Keratinocyte (primary cell): ENCODE measurements around the gene MAD2L1. TPM values are rescaled to one million over a fixed set of nuclear protein-coding genes. Genes with fewer than 3 reads are reported as not detected.

Experiments used
- DNase-seq: peaks from one replicate; pipeline ENCODE4 v3.0.0-alpha.2; 2011; ENCODE audit warnings: low read depth, missing footprints, low spot score
- FAIRE-seq: peaks from 2 replicates; lab custom pipeline; 2011; peaks lifted over from hg19 to GRCh38; lab: Jason Lieb, UNC
- H2AFZ ChIP-seq: 2 replicates; pipeline ENCODE4 v1.6.0; 2012; ENCODE audit warnings: low read length, control low read depth, inconsistent platforms; ENCODE audit not compliant: control insufficient read depth
- H3K27ac ChIP-seq: 2 replicates; pipeline ENCODE4 v1.5.1; 2011; ENCODE audit warnings: low read length; ENCODE audit not compliant: control insufficient read depth, insufficient read depth
- H3K27me3 ChIP-seq: 3 replicates; pipeline ENCODE4 v1.6.0; 2011; ENCODE audit warnings: low read length; ENCODE audit not compliant: control insufficient read depth, insufficient read depth; ENCODE audit errors: extremely low read depth
- H3K36me3 ChIP-seq, 2 experiments: 2 replicates in 1 of 2; 3 replicates in 1 of 2; pipeline ENCODE4 v1.5.1; 2011; ENCODE audit warnings: low read length in 2 of 2, mild to moderate bottlenecking in 1 of 2; ENCODE audit not compliant: control insufficient read depth in 2 of 2, insufficient read depth in 2 of 2; ENCODE audit errors: extremely low read depth in 1 of 2
- H3K4me1 ChIP-seq: 3 replicates; pipeline ENCODE4 v1.5.1; 2011; ENCODE audit warnings: low read length; ENCODE audit not compliant: control insufficient read depth, insufficient read depth; ENCODE audit errors: extremely low read depth
- H3K4me2 ChIP-seq: 3 replicates; pipeline ENCODE4 v1.6.0; 2011; ENCODE audit warnings: low read depth, low read length; ENCODE audit not compliant: control insufficient read depth, insufficient read depth; ENCODE audit errors: extremely low read depth
- H3K4me3 ChIP-seq, 3 experiments: fragments of 200-600 bp in 1 of 3; sonication (generic) in 1 of 3; 2 replicates in 2 of 3; 3 replicates in 1 of 3; pipeline ENCODE4 v1.5.1; 2011 to 2016; ENCODE audit warnings: low read length in 3 of 3, mild to moderate bottlenecking in 3 of 3, control low read depth in 2 of 3, inconsistent platforms in 1 of 3, low read depth in 1 of 3, mixed read lengths in 1 of 3, mixed run types in 1 of 3, moderate library complexity in 1 of 3; ENCODE audit not compliant: control insufficient read depth in 2 of 3, insufficient read depth in 2 of 3; ENCODE audit errors: extremely low read depth in 1 of 3
- H3K79me2 ChIP-seq: 2 replicates; pipeline ENCODE4 v1.6.0; 2012; ENCODE audit warnings: low read length; ENCODE audit not compliant: control insufficient read depth, insufficient read depth
- H3K9ac ChIP-seq: 3 replicates; pipeline ENCODE4 v1.6.0; 2011; ENCODE audit warnings: low read length; ENCODE audit not compliant: control insufficient read depth, insufficient read depth; ENCODE audit errors: extremely low read depth
- H3K9me1 ChIP-seq: 3 replicates; pipeline ENCODE4 v1.6.0; 2011; ENCODE audit warnings: low read length; ENCODE audit not compliant: control insufficient read depth, insufficient read depth; ENCODE audit errors: extremely low read depth
- H3K9me3 ChIP-seq: 2 replicates; pipeline ENCODE4 v1.5.1; 2012; ENCODE audit warnings: low read depth, low read length; ENCODE audit not compliant: control insufficient read depth
- H4K20me1 ChIP-seq: 3 replicates; pipeline ENCODE4 v1.6.0; 2011; ENCODE audit warnings: low read length; ENCODE audit not compliant: control insufficient read depth, insufficient read depth; ENCODE audit errors: extremely low read depth
- CTCF ChIP-seq, 3 experiments: IDR thresholded peaks in 1 of 3; conservative IDR thresholded peaks in 1 of 3; optimal IDR thresholded peaks in 1 of 3; 2 replicates in 2 of 3; 3 replicates in 1 of 3; pipeline versions ENCODE3 to v1.5.1; 2011; ENCODE audit warnings: low read length in 3 of 3, mild to moderate bottlenecking in 3 of 3, moderate library complexity in 2 of 3, control low read depth in 1 of 3, inconsistent platforms in 1 of 3; ENCODE audit not compliant: insufficient read depth in 2 of 3; ENCODE audit errors: extremely low read depth in 1 of 3
- EZH2 ChIP-seq: IDR thresholded peaks from one replicate; pipeline ENCODE4 v1.6.1; 2012; ENCODE audit warnings: inconsistent platforms, mild to moderate bottlenecking, low read length, moderate library complexity
- dilution Hi-C: fragments of 300-500 bp; cut with MboI; formaldehyde crosslinking; loops from one replicate; pipeline ENCODE4 v1.7.0; 2020; ENCODE audit warnings: low sequenced_read_pairs; ENCODE audit not compliant: extremely low pct_ligation_motif_present
- polyA plus RNA-seq, 5 experiments: library from polyadenylated mRNA; depleted of rRNA in 3 of 5; stranded (reverse) in 3 of 5; stranded (forward) in 1 of 5; unstranded in 1 of 5; fragments of >200 nt; gene quantifications; 1 replicate in 1 of 5; 2 replicates in 3 of 5; 3 replicates in 1 of 5; pipeline versions ENCODE4 v1.2.1 to v1.2.3, GENCODE V29; 2011 to 2012; ENCODE audit warnings: missing spikeins in 2 of 5, low read depth in 1 of 5, low replicate concordance in 1 of 5

Gene MAD2L1
- polyA plus RNA-seq, 1 donor (not counting 4 experiments of a cell fraction or from before 2014, with no cell fraction given), result 37.9 TPM

GRCh38 chr4:120037411-120037810 lies 29.2 kb downstream of the MAD2L1 start:
- Histone ChIP-seq H3K4me1 (no peaks in the 10 kb centered on the region), H3K9ac (no peak overlapping the region), H3K36me3 (no peaks in the 10 kb centered on the region), H3K27ac (no peak overlapping the region), H3K9me1 (no peaks in the 10 kb centered on the region), H3K27me3 (no peaks in the 10 kb centered on the region), H2AFZ (no peak overlapping the region), H3K4me3 (no peak overlapping the region), H4K20me1 (no peaks in the 10 kb centered on the region), H3K9me3 (no peaks in the 10 kb centered on the region), H3K79me2 (no peaks in the 10 kb centered on the region), H3K4me2 (no peak overlapping the region)
- DNase-seq, result no peak
- dilution Hi-C loops, result no loop called here
- TF ChIP-seq EZH2, result no peak
- TF ChIP-seq CTCF (optimal IDR thresholded peaks at IDR 0.05 in 1 of 3, IDR thresholded peaks at IDR 0.05 in 1 of 3, conservative IDR thresholded peaks at IDR 0.05 in 1 of 3; ENCODE audit: extremely low read depth in 1 of 3, insufficient read depth in 2 of 3, low read length in 3 of 3), result no peak
- no peak for FAIRE-seq

GRCh38 chr4:120034913-120035312 lies 31.7 kb downstream of the MAD2L1 start:
- Histone ChIP-seq H3K4me3 (no peak overlapping the region), H3K27me3 (no peaks in the 10 kb centered on the region), H3K4me1 (no peaks in the 10 kb centered on the region), H2AFZ (no peak overlapping the region), H3K9me3 (no peaks in the 10 kb centered on the region), H3K9ac (no peak overlapping the region), H4K20me1 (no peaks in the 10 kb centered on the region), H3K9me1 (no peaks in the 10 kb centered on the region), H3K4me2 (no peak overlapping the region), H3K27ac (no peak overlapping the region), H3K36me3 (no peaks in the 10 kb centered on the region), H3K79me2 (no peaks in the 10 kb centered on the region)
- FAIRE-seq (no peak), DNase-seq (no peak)
- dilution Hi-C loops, result no loop called here
- TF ChIP-seq CTCF (optimal IDR thresholded peaks at IDR 0.05 in 1 of 3, IDR thresholded peaks at IDR 0.05 in 1 of 3, conservative IDR thresholded peaks at IDR 0.05 in 1 of 3; ENCODE audit: extremely low read depth in 1 of 3, insufficient read depth in 2 of 3, low read length in 3 of 3) (no peak), EZH2 (no peak)
